Neuronal stem cell (in vitro differentiated cells): ENCODE measurements around the gene SFXN4.

Experiments
- DNase-seq: peaks from one replicate; pipeline ENCODE4 v3.0.0-alpha.2; 2013; ENCODE audit warnings: low spot score
- H2AFZ ChIP-seq: one replicate; pipeline ENCODE4 v1.6.1; 2013; ENCODE audit warnings: mild to moderate bottlenecking, low read length, inconsistent platforms
- H2AK5ac ChIP-seq: 2 replicates; pipeline ENCODE4 v1.6.1; 2013; ENCODE audit warnings: low read depth, mild to moderate bottlenecking, inconsistent platforms, low read length, moderate library complexity, mixed read lengths
- H2BK120ac ChIP-seq: 2 replicates; pipeline ENCODE4 v1.6.1; 2013; ENCODE audit warnings: low read depth, mild to moderate bottlenecking, inconsistent platforms, low read length, moderate library complexity, mixed read lengths
- H2BK12ac ChIP-seq: one replicate; pipeline ENCODE4 v1.6.1; 2013; ENCODE audit warnings: low read length, inconsistent platforms
- H2BK15ac ChIP-seq: 2 replicates; pipeline ENCODE4 v1.6.1; 2013; ENCODE audit warnings: mild to moderate bottlenecking, low read length, inconsistent platforms, mixed read lengths
- H2BK5ac ChIP-seq: one replicate; pipeline ENCODE4 v1.6.1; 2013; ENCODE audit warnings: inconsistent platforms, mild to moderate bottlenecking, low read length, moderate library complexity
- H3K14ac ChIP-seq: one replicate; pipeline ENCODE4 v1.6.1; 2013; ENCODE audit warnings: low read length, inconsistent platforms
- H3K18ac ChIP-seq: 2 replicates; pipeline ENCODE4 v1.6.1; 2013; ENCODE audit warnings: low read length, inconsistent platforms
- H3K23ac ChIP-seq: 2 replicates; pipeline ENCODE4 v1.6.1; 2013; ENCODE audit warnings: low read depth, mild to moderate bottlenecking, mixed read lengths, low read length, inconsistent platforms; ENCODE audit not compliant: poor library complexity
- H3K27ac ChIP-seq: replicated peaks from 3 replicates; pipeline ENCODE4 v1.5.1; 2013; ENCODE audit warnings: low read length, inconsistent platforms
- H3K27me3 ChIP-seq, 3 experiments: 2 replicates each; pipeline ENCODE4 v1.6.1; 2013; ENCODE audit warnings: low read length in 3 of 3, mild to moderate bottlenecking in 2 of 3, inconsistent platforms in 1 of 3, low read depth in 1 of 3, mixed read lengths in 1 of 3, moderate library complexity in 1 of 3; ENCODE audit not compliant: control insufficient read depth in 3 of 3, insufficient read depth in 3 of 3
- H3K36me3 ChIP-seq, 2 donors: replicated peaks in 1 of 2; 2 replicates each; pipeline ENCODE4 v1.6.1; 2013; ENCODE audit warnings: low read length in 2 of 2; ENCODE audit not compliant: control insufficient read depth in 2 of 2, insufficient read depth in 2 of 2
- H3K4ac ChIP-seq: 2 replicates; pipeline ENCODE4 v1.6.1; 2013; ENCODE audit warnings: inconsistent platforms, mild to moderate bottlenecking, low read length, moderate library complexity
- H3K4me1 ChIP-seq, 2 donors: 1 replicate in 1 of 2; 2 replicates in 1 of 2; pipeline ENCODE4 v1.6.1; 2013; ENCODE audit warnings: low read length in 2 of 2, low read depth in 1 of 2; ENCODE audit not compliant: control insufficient read depth in 2 of 2, insufficient read depth in 1 of 2
- H3K4me2 ChIP-seq: one replicate; pipeline ENCODE4 v1.6.1; 2013; ENCODE audit warnings: mild to moderate bottlenecking, low read length, inconsistent platforms; ENCODE audit not compliant: insufficient read depth, poor library complexity, severe bottlenecking
- H3K4me3 ChIP-seq, 2 donors: 2 replicates each; pipeline ENCODE4 v1.5.1; 2013; ENCODE audit warnings: low read length in 2 of 2, mild to moderate bottlenecking in 2 of 2, inconsistent platforms in 1 of 2, moderate library complexity in 1 of 2
- H3K79me1 ChIP-seq: one replicate; pipeline ENCODE4 v1.6.1; 2013; ENCODE audit warnings: low read depth, mild to moderate bottlenecking, inconsistent platforms, low read length, moderate library complexity
- H3K9ac ChIP-seq: one replicate; pipeline ENCODE4 v1.6.1; 2013; ENCODE audit warnings: mild to moderate bottlenecking, low read depth, low read length, inconsistent platforms; ENCODE audit not compliant: poor library complexity
- H3K9me3 ChIP-seq, 2 donors: replicated peaks in 1 of 2; 2 replicates each; pipeline versions ENCODE3 to v1.6.1; 2013; ENCODE audit warnings: low read length in 2 of 2, mild to moderate bottlenecking in 2 of 2, inconsistent platforms in 1 of 2, low read depth in 1 of 2, mixed read lengths in 1 of 2, moderate library complexity in 1 of 2; ENCODE audit not compliant: control insufficient read depth in 2 of 2, insufficient read depth in 1 of 2
- H4K8ac ChIP-seq: one replicate; pipeline ENCODE4 v1.6.1; 2013; ENCODE audit warnings: low read depth, mild to moderate bottlenecking, inconsistent platforms, low read length, moderate library complexity
- H4K91ac ChIP-seq: one replicate; pipeline ENCODE4 v1.6.1; 2013; ENCODE audit warnings: low read length, low read depth, mild to moderate bottlenecking, inconsistent platforms; ENCODE audit not compliant: poor library complexity
- WGBS, 2 donors: extraction: QIAGEN DNeasy Blood & Tissue Kit; methylation state at CpG; one replicate each; pipeline ENCODE4 v1.1.7; 2013; ENCODE audit warnings: missing lambda C conversion rate in 2 of 2, mixed read lengths in 1 of 2; ENCODE audit not compliant: insufficient read length in 2 of 2, insufficient replicate concordance in 1 of 2; ENCODE audit errors: extremely low coverage in 2 of 2; 5-methylcytosine and 5-hydroxymethylcytosine counted together

Gene SFXN4

DNA sequence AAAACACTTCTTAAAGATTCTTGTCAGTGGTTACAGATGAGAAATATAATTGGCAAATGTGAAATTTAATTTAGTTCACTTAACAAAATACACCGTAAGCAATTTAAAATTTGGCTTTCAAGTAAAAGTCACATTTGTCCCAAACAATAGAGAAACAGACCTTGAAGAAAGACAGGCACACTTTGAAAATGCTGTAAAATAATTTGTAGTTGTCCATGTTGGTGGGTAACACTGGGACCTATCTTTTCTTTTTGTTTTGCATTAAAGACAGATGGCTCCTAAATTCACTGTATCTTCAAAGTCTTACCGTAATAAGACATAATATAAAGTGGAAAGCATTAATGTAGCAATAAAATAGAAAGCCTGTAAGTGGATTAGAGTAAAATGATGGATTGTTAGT lies 45.1 kb upstream of the SFXN4 start:
- Histone ChIP-seq H3K23ac (no peak overlapping the region), H3K14ac (no peak overlapping the region), H3K18ac (no peak overlapping the region), H3K9me3 (no peaks in the 10 kb centered on the region), H3K36me3 (no peaks in the 10 kb centered on the region), H3K9ac (no peak overlapping the region), H2BK5ac (no peak overlapping the region), H3K4me3 (no peak overlapping the region), H2BK120ac (no peak overlapping the region), H3K27ac (no peak overlapping the region), H3K4me2 (no peak overlapping the region), H3K27me3 (no peaks in the 10 kb centered on the region), H3K79me1 (no peaks in the 10 kb centered on the region), H2AK5ac (no peak overlapping the region), H4K91ac (no peak overlapping the region), H2BK15ac (no peak overlapping the region), H2BK12ac (no peak overlapping the region), H3K4me1 (peaks cover 14 to 36% of the 10 kb centered on the region in 2 donors), H4K8ac (no peak overlapping the region), H2AFZ (no peak overlapping the region), H3K4ac (no peak overlapping the region)
- no peak for DNase-seq
- no CpG with 5 or more reads among the region's 2 CpGs for WGBS, 2 donors

DNA sequence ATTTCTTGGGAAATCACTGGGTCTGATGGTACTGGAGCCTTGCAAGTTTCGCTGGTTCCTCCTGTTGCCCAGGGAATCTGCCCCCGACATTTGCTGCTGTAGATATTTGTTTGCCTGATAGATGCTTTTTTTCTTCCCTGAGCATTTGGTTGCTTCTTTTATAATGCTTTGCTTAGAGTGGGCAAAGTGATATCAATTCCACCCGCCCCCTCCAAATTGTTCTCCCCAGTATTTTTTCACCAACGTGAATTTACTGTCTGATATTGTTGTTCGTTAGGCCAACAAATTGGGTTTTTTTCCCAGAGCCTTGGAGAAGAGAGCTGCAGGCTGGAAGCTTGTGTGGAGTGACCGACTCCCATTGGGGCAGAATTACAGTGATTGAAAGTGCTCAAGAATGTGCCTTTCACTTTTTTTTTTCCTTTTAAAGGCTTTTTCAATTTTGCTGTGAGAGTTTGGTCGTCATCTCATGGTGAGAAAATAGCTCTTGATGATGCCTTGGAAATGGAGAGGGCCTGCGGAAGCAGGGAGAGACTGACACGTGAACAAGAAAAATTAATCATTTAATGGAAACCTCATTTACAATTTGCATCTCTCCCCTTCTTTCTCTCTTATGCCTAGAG lies 44.3 kb upstream of the SFXN4 start:
- peaks cover 14 to 36% of the 10 kb centered on the region in 2 donors for H3K4me1 ChIP-seq
- no peaks in the 10 kb centered on the region for H3K27me3 ChIP-seq
- no CpG with 5 or more reads among the region's 9 CpGs for WGBS, 2 donors
- peak overlapping the region in 1 of 2 donors; percentile 59 for H3K4me3 ChIP-seq
- H3K14ac ChIP-seq = no peak overlapping the region
- H2BK5ac ChIP-seq = no peak overlapping the region
- H4K8ac ChIP-seq = no peak overlapping the region
- H3K27ac ChIP-seq = no peak overlapping the region
- no peak overlapping the region for H2BK15ac ChIP-seq
- no peak overlapping the region for H4K91ac ChIP-seq
- DNase-seq = no peak
- no peak overlapping the region for H3K4me2 ChIP-seq
- H3K9me3 ChIP-seq = no peaks in the 10 kb centered on the region
- H3K36me3 ChIP-seq = no peaks in the 10 kb centered on the region
- H2AFZ ChIP-seq = peak overlapping the region; percentile 79
- H2BK12ac ChIP-seq = no peak overlapping the region
- no peak overlapping the region for H3K9ac ChIP-seq
- no peak overlapping the region for H3K4ac ChIP-seq
- no peak overlapping the region for H2AK5ac ChIP-seq
- H3K18ac ChIP-seq = no peak overlapping the region
- H3K79me1 ChIP-seq = no peaks in the 10 kb centered on the region
- no peak overlapping the region for H2BK120ac ChIP-seq
- no peak overlapping the region for H3K23ac ChIP-seq

DNA sequence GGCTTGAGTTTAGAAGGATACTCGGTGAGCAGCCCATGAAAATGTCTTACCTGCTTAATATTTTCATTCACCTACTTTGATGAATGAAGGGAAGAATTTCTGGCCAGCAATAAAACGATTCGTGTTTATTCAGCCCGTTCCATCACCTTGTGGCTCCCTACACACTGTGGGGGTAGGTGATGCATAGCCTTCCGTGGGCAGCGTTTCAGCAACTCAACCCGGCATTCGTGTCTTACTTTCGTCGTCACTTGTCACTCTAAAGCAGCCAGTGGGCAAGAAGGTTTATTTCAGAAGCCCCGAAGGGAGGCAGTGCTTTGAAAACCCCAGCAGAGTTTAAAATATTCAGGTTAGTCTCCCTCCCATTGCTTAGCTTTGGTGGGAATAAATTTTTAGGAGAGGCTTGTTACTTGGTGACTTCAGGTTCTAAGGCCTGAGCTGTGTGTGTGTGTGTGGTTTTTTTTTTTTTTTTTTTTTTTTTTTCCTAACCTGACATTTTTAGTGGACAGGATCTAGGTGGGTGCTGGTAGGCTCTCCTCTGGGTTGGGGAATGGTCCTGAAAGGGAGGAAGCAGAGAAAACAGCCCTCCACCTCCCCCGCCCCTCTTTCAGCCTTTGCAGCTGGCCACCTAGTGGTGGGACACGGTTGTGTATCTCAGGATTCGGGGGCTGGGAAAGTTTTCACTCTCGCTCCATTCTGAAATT lies 43.7 kb upstream of the SFXN4 start:
- H4K8ac ChIP-seq = no peak overlapping the region
- no peak overlapping the region for H2BK15ac ChIP-seq
- H2BK120ac ChIP-seq = no peak overlapping the region
- DNase-seq = peak; percentile 67
- H3K9ac ChIP-seq = no peak overlapping the region
- no peak overlapping the region for H3K14ac ChIP-seq
- peak overlapping the region; percentile 16 to 59 for H3K4me3 ChIP-seq
- no peaks in the 10 kb centered on the region for H3K79me1 ChIP-seq
- no peak overlapping the region for H2BK5ac ChIP-seq
- no peak overlapping the region for H3K18ac ChIP-seq
- no peak overlapping the region for H3K23ac ChIP-seq
- H2AK5ac ChIP-seq = no peak overlapping the region
- peaks cover 14 to 36% of the 10 kb centered on the region in 2 donors for H3K4me1 ChIP-seq
- no peaks in the 10 kb centered on the region for H3K9me3 ChIP-seq
- peak overlapping the region; percentile 79 for H2AFZ ChIP-seq
- WGBS, 2 donors = no CpG with 5 or more reads among the region's 15 CpGs
- H3K4me2 ChIP-seq = peak overlapping the region; percentile 26
- H3K27me3 ChIP-seq = no peaks in the 10 kb centered on the region
- H3K36me3 ChIP-seq = no peaks in the 10 kb centered on the region
- no peak overlapping the region for H3K27ac ChIP-seq
- H2BK12ac ChIP-seq = no peak overlapping the region
- no peak overlapping the region for H4K91ac ChIP-seq
- no peak overlapping the region for H3K4ac ChIP-seq

DNA sequence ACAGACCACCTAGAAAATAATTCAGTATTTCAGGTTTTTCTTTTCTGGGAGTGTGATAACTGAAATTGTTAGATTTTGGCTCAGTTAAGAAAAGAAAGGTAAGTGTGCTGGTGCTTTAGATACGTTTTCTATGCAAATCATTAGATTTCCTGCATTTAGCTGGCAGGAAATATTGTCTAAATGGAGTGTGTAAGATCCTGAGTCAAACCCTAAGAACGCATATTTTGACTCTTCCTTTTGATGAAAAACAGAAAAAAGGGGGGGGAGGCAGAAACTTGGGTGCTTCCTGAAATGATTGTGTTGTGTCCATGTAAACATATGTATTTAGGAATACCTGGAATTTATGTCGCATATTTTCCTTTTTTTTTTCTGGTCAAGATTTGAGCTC lies 43.0 kb upstream of the SFXN4 start:
- H3K14ac ChIP-seq = no peak overlapping the region
- WGBS, 2 donors = no CpG with 5 or more reads among the region's 3 CpGs
- no peak overlapping the region for H2BK120ac ChIP-seq
- H3K23ac ChIP-seq = no peak overlapping the region
- H3K4me3 ChIP-seq = peak overlapping the region in 1 of 2 donors; percentile 59
- no peaks in the 10 kb centered on the region for H3K79me1 ChIP-seq
- H3K9me3 ChIP-seq = no peaks in the 10 kb centered on the region
- no peak overlapping the region for H3K9ac ChIP-seq
- no peaks in the 10 kb centered on the region for H3K36me3 ChIP-seq
- no peaks in the 10 kb centered on the region for H3K27me3 ChIP-seq
- peak overlapping the region; percentile 85 for H2AFZ ChIP-seq
- H2BK12ac ChIP-seq = no peak overlapping the region
- no peak overlapping the region for H2AK5ac ChIP-seq
- no peak overlapping the region for H2BK5ac ChIP-seq
- no peak overlapping the region for H3K18ac ChIP-seq
- H3K4me1 ChIP-seq = peaks cover 15 to 33% of the 10 kb centered on the region in 2 donors
- peak overlapping the region; percentile 97 for H3K4me2 ChIP-seq
- H4K8ac ChIP-seq = no peak overlapping the region
- DNase-seq = no peak
- no peak overlapping the region for H3K4ac ChIP-seq
- H4K91ac ChIP-seq = no peak overlapping the region
- no peak overlapping the region for H2BK15ac ChIP-seq
- no peak overlapping the region for H3K27ac ChIP-seq
